Measurements from ENCODE around the gene TMEM63B.
A peak's percentile ranks its signal among the peaks of the same experiment; 100 is the strongest.

Gene TMEM63B

DNA sequence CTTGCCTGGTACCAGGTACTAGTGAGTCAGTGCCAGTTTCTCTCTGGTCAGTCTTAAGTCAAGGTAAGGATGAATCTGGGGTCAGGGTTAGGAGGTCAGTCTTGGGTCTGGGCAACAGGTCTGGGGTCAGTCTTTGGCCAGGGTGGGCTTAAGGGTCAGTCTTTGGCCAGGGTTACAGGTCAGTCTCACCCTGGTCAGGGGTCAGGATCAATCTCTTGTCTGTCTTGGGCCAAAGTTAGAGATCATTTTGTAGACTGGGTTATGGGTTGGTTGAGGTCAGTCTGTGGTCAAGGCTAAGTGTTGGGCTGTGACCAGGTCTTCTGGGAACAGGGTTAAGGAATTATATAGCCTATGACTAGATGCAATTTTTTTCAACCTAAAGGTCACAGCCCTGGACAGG lies 18.5 kb downstream of the TMEM63B start:
- DNase-seq, result no peak

GRCh38 chr6:44146685-44147084 lies 19.3 kb downstream of the TMEM63B start:
- no peak for DNase-seq

GRCh38 chr6:44147256-44147655 lies 19.9 kb downstream of the TMEM63B start:
- no peak for DNase-seq

DNA sequence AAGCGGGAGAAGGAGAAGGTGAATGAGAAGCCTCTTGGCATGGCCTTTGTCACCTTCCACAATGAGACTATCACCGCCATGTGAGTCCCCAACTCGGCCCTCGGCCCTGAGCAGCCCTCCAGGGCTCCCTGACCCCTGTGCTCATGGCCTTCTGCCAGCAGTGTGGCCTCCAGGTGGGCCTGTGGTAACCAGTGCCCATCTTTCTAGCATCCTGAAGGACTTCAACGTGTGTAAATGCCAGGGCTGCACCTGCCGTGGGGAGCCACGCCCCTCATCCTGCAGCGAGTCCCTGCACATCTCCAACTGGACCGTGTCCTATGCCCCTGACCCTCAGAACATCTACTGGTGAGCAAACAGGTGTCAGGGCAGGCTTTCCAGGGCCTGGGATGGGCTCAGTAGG lies 21.0 kb downstream of the TMEM63B start:
- DNase-seq, result no peak

- no peak for DNase-seq
Observed at GRCh38 chr6:44149369-44150012, 22.1 kb downstream of the TMEM63B start.

DNA sequence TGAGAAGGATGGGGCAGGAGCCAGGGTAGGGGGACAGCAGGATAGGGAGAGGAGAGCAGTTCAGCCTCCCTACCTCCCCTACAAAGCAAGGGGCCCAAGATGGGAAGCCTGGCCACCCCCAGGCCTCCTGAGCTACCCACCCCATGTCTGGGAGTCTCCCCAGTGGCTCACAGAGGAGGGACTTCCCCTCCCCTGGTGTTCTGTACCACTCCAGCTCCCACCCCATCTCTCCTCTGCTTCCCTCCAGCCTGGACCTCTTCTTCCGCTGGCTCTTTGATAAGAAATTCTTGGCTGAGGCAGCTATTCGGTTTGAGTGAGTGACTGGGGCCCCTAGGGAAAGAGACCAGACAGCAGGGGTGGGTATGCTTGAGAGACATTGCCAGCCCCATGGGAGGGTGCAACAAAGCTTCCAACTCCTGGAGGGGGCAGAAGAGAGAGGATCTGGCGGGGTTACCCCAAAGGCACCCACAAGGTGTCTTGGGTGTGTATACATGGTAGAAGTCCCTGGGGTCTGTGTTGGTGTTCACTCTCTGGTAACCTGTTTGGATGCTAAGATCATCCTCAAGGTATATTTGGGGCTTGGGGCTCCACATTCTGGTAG lies 23.1 kb downstream of the TMEM63B start:
- DNase-seq, result no peak

DNA sequence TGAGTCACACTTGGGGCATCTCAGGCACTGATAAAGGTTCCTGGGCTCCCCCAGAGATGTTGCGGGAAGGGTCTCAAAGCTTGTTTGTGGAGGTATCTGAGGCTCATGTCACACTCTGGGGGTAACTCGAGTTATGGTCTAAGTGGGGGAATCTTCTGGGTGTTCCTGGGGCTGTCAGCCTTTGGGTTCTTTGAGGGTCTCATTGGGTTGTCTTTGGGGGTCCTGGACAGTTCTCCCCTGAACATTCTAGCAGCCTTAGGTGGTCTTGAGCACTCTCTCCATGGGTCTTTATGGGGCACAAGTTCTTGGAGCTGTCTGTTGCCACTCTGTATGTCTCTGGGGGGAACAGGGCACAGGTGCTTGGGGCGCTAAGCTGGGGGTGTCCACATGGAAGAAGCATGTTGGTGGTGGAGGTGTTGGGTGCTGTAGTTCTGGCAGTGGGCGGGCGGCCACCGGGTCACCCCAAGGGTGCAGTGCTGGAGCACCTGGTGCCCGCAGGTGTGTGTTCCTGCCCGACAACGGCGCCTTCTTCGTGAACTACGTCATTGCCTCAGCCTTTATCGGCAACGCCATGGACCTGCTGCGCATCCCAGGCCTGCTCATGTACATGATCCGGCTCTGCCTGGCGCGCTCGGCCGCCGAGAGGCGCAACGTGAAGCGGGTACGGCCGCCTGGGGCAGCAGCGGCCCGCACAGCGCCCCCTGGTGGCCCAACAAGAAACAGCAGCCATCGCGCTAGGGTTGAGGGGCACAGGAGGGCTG lies 24.2 kb downstream of the TMEM63B start:
- peak; percentile 40 for DNase-seq

DNA sequence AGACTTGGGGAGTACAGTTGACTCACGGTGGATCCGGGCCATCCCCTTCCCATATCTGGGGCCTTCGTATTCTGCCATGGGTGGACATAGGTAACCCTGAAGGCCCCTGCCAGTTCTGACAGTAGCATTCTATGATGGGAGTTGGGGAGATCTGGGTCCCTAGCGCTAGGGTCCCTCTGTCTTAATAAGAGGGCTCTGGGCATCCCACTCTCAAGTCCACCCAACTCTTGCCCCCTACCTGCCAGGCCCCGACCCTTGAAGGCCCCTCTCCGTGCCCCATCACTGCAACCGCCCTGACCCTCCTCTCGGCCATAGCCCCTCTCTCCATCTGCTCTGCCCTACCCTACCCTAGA lies 24.7 kb downstream of the TMEM63B start:
- no peak for DNase-seq

DNA sequence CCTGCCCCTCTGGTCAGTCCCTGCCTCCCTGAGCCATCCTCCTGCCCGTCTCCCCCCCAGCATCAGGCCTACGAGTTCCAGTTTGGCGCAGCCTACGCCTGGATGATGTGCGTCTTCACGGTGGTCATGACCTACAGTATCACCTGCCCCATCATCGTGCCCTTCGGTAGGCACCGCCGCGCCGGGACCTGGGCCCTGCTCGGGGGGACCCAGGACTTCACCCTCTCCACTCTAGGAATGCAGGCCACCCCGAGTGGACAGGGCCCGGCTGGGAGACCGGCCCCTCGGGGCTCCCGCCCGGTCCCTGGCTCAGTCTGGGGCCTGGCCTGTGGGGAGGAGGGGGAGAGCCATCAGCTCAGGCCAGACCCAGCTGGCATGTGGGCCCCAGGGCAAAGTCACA lies 25.2 kb downstream of the TMEM63B start:
- DNase-seq, result no peak

- no peak for DNase-seq
Observed at GRCh38 chr6:44154067-44154466, 26.7 kb downstream of the TMEM63B start.

DNA sequence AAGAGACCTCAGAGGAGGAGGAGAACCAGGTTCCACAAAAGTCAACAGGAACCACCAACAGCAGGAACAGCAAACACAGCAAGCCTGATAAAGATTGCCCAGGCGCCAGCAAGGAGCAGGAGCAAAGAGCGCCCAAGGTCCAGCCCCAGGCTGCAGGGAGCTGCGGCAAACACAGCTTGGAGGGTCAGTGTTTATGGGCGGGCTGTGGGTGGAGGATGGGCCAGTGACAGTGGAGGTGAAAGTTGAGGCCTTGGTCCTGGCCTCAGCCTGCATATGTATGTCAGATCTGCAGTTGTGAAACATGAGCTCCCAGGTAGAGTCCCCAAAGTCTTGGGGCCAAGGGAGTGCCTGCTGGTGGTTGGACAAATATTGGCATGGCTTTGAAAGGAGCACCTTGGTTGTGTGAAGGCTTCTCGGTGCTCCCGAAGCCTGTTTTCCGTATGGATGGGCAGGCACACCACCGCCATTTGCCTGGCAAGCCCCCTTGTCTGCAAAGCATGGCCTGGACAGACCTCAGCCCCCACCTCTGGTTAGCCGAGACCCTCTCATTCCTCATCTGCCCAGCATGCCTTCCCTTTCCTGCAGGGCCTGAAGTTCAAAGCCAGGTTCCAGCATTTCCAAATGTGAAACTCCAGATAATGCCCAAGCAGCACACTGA lies 29.3 kb downstream of the TMEM63B start:
- no peak for DNase-seq

DNA sequence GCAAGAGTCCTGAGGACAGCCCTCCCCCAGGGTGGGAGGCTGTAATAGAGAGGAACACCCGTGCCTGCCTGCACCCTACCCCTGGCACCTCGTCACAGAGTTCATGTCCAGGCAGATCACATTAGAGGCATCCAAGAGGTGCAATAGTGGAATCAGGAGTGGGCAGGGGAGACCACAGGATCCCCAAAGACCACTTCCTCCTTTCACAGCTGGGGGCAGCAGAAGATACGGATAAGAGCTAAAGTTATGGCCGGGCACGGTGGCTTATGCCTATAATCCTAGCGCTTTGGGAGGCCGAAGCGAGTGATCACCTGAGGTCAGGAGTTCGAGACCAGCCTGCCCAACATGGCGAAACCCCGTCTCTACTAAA lies 29.8 kb downstream of the TMEM63B start:
- DNase-seq, result no peak

- DNase-seq, result no peak
Observed at GRCh38 chr6:44158770-44159228, 31.4 kb downstream of the TMEM63B start, which contains the start of gene CAPN11. Gene CAPN11 (plus strand): TSS chr6:44158820. CDS start chr6:44158849, 29 bp downstream.

DNA sequence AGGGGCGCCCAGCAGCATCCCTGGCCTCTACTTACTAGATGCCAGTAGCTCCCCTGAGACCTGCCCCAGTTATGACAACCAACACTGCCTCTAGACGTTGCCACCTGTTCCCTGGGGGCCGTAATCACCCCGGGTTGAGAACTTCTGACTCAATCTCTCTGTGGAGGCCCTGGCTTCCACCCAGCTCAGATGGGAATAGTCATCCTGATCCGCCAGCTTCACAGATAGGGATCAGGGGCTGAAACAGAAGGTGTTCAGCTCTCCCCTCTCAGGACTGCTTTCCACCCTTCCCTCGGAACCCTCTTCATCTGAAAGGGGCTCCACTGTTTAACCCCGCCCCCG lies 34.6 kb downstream of the TMEM63B start:
- DNase-seq, result no peak

DNA sequence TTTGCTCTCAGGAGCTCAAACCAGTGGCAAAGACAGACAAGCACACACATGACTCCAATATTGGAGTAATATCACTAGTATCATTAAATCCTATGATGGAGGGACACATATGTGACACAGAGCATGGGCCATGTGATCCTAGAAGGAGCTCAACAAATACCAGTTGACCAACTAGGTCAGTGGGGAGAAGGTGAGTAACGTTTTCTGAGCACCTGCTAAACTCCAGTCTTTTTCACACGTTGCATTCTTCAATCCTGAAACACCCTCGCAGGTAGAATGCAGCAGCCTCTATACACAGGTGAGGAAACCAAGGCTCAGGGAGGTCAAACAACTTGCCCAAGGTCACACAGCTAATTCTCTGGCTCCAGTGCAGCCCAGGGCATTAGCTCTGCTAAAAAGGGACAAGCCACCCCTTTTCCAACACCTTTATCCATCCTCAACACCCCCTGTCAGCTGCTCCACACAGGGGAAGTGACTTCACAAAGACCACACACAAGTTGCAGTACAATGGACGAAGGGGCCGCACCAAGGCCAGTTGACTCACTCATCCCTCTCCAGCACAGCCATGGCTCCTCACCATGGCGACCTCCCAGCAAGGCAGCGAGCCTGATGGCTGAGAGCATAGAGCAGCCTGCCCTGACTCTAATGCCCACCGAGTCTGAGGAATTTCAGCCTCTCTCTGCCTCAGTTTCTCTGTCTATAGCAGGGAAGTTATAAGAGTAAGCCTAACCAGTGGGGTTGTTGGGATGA lies 35.7 kb downstream of the TMEM63B start:
- no peak for DNase-seq

- DNase-seq, result no peak
Observed at GRCh38 chr6:44166116-44166515, 38.8 kb downstream of the TMEM63B start.

- no peak for DNase-seq
Observed at GRCh38 chr6:44166591-44167184, 39.3 kb downstream of the TMEM63B start.

DNA sequence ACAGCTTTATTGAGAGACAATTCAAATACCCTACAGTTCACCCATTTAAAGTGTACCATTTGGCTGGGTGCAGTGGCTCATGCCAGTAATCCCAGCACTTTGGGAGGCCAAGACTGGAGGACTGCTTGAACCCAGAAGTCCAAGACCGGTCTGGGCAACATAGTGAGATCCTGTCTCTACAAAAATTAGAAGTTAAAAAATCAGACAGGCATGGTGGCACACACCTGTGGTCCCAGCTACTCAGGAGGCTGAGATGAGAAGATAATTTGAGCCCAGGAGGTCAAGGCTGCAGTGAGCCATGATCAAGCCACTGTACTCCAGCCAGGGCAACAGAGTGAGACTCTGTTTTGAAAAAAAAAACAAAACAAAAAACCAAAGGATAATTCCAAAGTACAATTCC lies 40.2 kb downstream of the TMEM63B start:
- DNase-seq, result no peak

- no peak for DNase-seq
Observed at GRCh38 chr6:44169154-44169553, 41.8 kb downstream of the TMEM63B start.

- no peak for DNase-seq
Observed at GRCh38 chr6:44169886-44170570, 42.7 kb downstream of the TMEM63B start.

GRCh38 chr6:44171899-44172546 lies 44.7 kb downstream of the TMEM63B start:
- no peak for DNase-seq
